Measurements from ENCODE around the gene UQCRH. TPM values are rescaled to one million over a fixed set of nuclear protein-coding genes. Genes with fewer than 3 reads are reported as not detected.
"Not testable (repeated sequence)": the region's sequence is repeated elsewhere in the genome, so short reads cannot be mapped to it uniquely, and the experiment has no call there.

Gene UQCRH
- polyA plus RNA-seq, 1 of the 3 experiments (the other 2 are of a cell fraction) = 971 TPM

- H3K9me3 ChIP-seq; H3K9me2 ChIP-seq; DNase-seq; H4K20me1 ChIP-seq (ENCODE audit: insufficient read depth); H3K9ac ChIP-seq; POLR2A ChIA-PET; H3K27me3 ChIP-seq (ENCODE audit: insufficient read depth); H3K4me2 ChIP-seq; H3K36me3 ChIP-seq (replicated peaks in 1 of 2; ENCODE audit: control insufficient read depth in 1 of 2, insufficient read depth in 2 of 2, low read length in 1 of 2); H2AFZ ChIP-seq (ENCODE audit: low read depth); CTCF ChIA-PET; H3K4me3 ChIP-seq (ENCODE audit: low read depth in 2 of 2, low read length in 1 of 2); H3K27ac ChIP-seq (ENCODE audit: low read depth in 2 of 2, low read length in 1 of 2): not testable (repeated sequence)
- 93% methylated on average over 11 of the region's 14 CpGs for WGBS (ENCODE audit: low lambda C conversion rate)
- peaks cover 16% of the 10 kb centered on the region for H3K79me2 ChIP-seq (ENCODE audit: insufficient read depth)
- peaks cover 16% of the 10 kb centered on the region for H3F3A ChIP-seq (replicated peaks; ENCODE audit: insufficient read depth)
- H3K4me1 ChIP-seq (ENCODE audit: control insufficient read depth in 1 of 2, insufficient read depth in 2 of 2, low read depth in 1 of 2, low read length in 1 of 2) = peaks cover 6 to 15% of the 10 kb centered on the region in 2 experiments; a peak in 1 of 4 replicates
Observed at GRCh38 chr1:46337409-46337808, 33.9 kb downstream of the UQCRH start.

- Histone ChIP-seq H3K9ac (peak within 1 kb of the TSS; percentile 94), H3K4me2 (peak within 1 kb of the TSS; percentile 88), H4K20me1 (ENCODE audit: insufficient read depth) (no peaks in the 10 kb centered on the region), H3K9me2 (no peaks in the 10 kb centered on the region), H3K27me3 (ENCODE audit: insufficient read depth) (no peaks in the 10 kb centered on the region), H3K4me1 (ENCODE audit: control insufficient read depth in 1 of 2, insufficient read depth in 2 of 2, low read depth in 1 of 2, low read length in 1 of 2) (peaks cover 6 to 15% of the 10 kb centered on the region in 2 experiments; a peak in 1 of 4 replicates), H3K4me3 (ENCODE audit: low read depth in 2 of 2, low read length in 1 of 2) (peak within 1 kb of the TSS; percentile 70 to 87), H2AFZ (ENCODE audit: low read depth) (peak within 1 kb of the TSS; percentile 91), H3F3A (replicated peaks; ENCODE audit: insufficient read depth) (peaks cover 16% of the 10 kb centered on the region), H3K27ac (ENCODE audit: low read depth in 2 of 2, low read length in 1 of 2) (peak within 1 kb of the TSS; percentile 95 to 96), H3K79me2 (ENCODE audit: insufficient read depth) (peaks cover 34% of the 10 kb centered on the region), H3K9me3 (no peaks in the 10 kb centered on the region), H3K36me3 (replicated peaks in 1 of 2; ENCODE audit: control insufficient read depth in 1 of 2, insufficient read depth in 2 of 2, low read length in 1 of 2) (peaks cover 7 to 13% of the 10 kb centered on the region in 2 experiments)
- CTCF ChIA-PET = interaction anchor here (0.6 to 1.9 kb wide), 18 partner anchors 10 to 350 kb away, joined by 3 to 22 read pairs (median 3); partner anchors contain the start of genes LRRC41 and UQCRH
- POLR2A ChIA-PET = interaction anchor here (0.6 to 2.1 kb wide), 6 partner anchors 15 to 1150 kb away, joined by 3 to 17 read pairs (median 4); partner anchors contain the start of genes LRRC41 and UQCRH
- WGBS (ENCODE audit: low lambda C conversion rate) = under 1% methylated on average over 52 of the region's 53 CpGs
- DNase-seq = peak; percentile 88
- TF ChIP-seq JUND (IDR thresholded peaks at IDR 0.05) = no peak
- peak; percentile 98 for TF ChIP-seq TAF1 (IDR thresholded peaks at IDR 0.05; ENCODE audit: borderline replicate concordance, low read depth, low read length)
- peak; percentile 46; the same call in 1 of the 2 replicates for TF ChIP-seq USF1 (IDR thresholded peaks at IDR 0.05; ENCODE audit: borderline replicate concordance, low read depth)
- TF ChIP-seq ZBTB33 (IDR thresholded peaks at IDR 0.05; ENCODE audit: borderline replicate concordance, low read depth) = no peak
- TF ChIP-seq PBX3 (IDR thresholded peaks at IDR 0.05) = peak; percentile 30; the same call in 1 of the 2 replicates
- peak; percentile 83; the same call in 1 of the 2 replicates for TF ChIP-seq POLR2AphosphoS5 (IDR thresholded peaks at IDR 0.05; ENCODE audit: low read depth, low read length)
- no peak for TF ChIP-seq EP300 (IDR thresholded peaks at IDR 0.05; ENCODE audit: borderline replicate concordance in 1 of 2, low read depth in 1 of 2, low read length in 1 of 2)
- no peak for TF ChIP-seq TEAD4 (IDR thresholded peaks at IDR 0.05; ENCODE audit: borderline replicate concordance, insufficient read depth)
- no peak for TF ChIP-seq SMC3 (IDR thresholded peaks at IDR 0.05; ENCODE audit: low read depth, low read length)
- peak; percentile 96 for TF ChIP-seq MAX (IDR thresholded peaks at IDR 0.05; ENCODE audit: low read depth)
- TF ChIP-seq SIN3A (IDR thresholded peaks at IDR 0.05; ENCODE audit: borderline replicate concordance, low read depth, low read length) = peak; percentile 86
- TF ChIP-seq RAD21 (IDR thresholded peaks at IDR 0.05; ENCODE audit: low read length) = no peak
- TF ChIP-seq EZH2phosphoT487 (IDR thresholded peaks at IDR 0.05; ENCODE audit: borderline replicate concordance, low read depth) = no peak
- peak; percentile 90 for TF ChIP-seq CHD2 (IDR thresholded peaks at IDR 0.05; ENCODE audit: low read length, partially characterized antibody)
- TF ChIP-seq ELF1 (IDR thresholded peaks at IDR 0.05) = peak; percentile 81
- TF ChIP-seq GATA2 (CRISPR knock-in tag; IDR thresholded peaks at IDR 0.05) = no peak; the same call in 1 of the 2 replicates
- no peak for TF ChIP-seq IRF3 (IDR thresholded peaks at IDR 0.05; ENCODE audit: low read depth, low read length)
- TF ChIP-seq NFIC (IDR thresholded peaks at IDR 0.05; ENCODE audit: borderline replicate concordance) = no peak; the same call in 1 of the 2 replicates
- peak; percentile 14; the same call in 1 of the 2 replicates for TF ChIP-seq FOSL2 (IDR thresholded peaks at IDR 0.05; ENCODE audit: borderline replicate concordance, low read depth)
Observed at GRCh38 chr1:46340404-46341221, 37.1 kb downstream of the UQCRH start, which contains the start of gene NSUN4. Gene NSUN4 (plus strand): TSS chr1:46340807. CDS start chr1:46340827, 20 bp downstream.

Measured in SK-N-SH (cell line).